Measurements from ENCODE around the gene KCNAB2.
A peak's percentile ranks its signal among the peaks of the same experiment; 100 is the strongest.
"Not testable (repeated sequence)": the region's sequence is repeated elsewhere in the genome, so short reads cannot be mapped to it uniquely, and the experiment has no call there.

KCNAB2 gene

DNA sequence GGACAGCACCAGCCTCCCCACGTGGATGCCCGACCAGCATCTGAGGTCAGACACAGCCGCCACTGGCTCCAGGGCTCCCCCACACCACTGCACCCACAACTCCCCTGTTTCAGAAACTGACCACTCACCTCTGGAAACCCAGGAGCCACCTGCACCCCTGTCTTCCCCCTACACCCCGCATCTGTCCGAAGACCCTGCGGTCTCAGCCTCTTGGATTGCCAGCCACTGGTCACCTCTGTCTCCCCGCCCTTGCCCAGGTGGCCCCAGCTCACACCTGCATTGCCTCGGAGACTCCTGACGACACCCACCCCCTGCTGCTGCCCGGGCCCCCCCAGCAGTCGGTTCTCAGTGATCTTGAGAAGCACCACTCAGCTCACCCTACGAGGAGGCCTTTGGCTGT, 32.2 kb upstream of the KCNAB2 start:
- no peaks in the 10 kb centered on the region for H3K27me3 ChIP-seq (ENCODE audit: control insufficient read depth, insufficient read depth, low read length)
- no peak overlapping the region for H3K4me3 ChIP-seq (ENCODE audit: low read length)
- H3K4me1 ChIP-seq (ENCODE audit: control insufficient read depth, insufficient read depth, low read length), result no peaks in the 10 kb centered on the region
- no peaks in the 10 kb centered on the region for H3K36me3 ChIP-seq (ENCODE audit: control insufficient read depth, insufficient read depth, low read length)
- no peak overlapping the region for H3K9ac ChIP-seq (ENCODE audit: low read length)
- no peak overlapping the region for H3K27ac ChIP-seq (ENCODE audit: low read depth, low read length)

DNA sequence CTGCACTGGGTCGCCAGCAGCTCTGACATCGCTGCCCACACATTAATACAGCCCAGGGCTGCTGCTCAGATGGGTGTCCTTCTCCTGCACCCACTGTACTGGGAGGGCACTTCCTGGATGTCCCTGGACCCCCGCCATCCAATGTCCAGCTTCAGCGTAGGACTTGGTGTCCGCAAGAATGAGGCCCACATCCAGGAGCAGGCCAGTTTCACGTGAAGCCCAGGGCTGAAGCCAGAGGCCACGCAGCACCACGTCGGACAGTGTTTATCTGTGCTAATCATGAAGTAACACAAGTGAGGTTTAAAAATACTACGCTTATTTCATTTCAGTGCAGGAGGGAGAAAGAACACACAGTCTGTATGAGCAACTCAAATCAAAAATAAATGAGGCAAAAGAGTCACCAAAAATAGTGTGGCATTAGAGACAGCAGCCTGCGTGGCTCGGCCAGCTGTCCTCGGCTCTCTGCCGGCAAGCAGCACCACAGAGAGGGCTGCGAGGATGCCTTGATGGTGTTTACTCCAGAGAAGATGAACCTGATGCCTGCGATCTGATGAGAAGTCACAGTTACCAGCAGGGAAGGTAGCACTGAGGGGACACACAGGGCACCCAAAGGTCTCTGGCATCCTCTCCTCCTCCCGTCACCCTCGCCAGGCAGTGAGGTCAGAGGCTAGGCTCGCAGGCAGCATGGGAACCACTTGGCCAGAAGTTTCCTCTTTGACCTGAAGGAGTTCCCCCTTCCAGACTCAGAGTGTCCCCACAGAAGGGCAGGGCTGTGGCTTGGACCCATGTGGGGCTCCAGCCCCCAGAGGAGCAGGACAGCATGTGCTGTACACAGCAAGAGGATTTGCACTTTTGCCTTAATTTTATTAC, 31.3 kb upstream of the KCNAB2 start:
- H3K9ac ChIP-seq (ENCODE audit: low read length), result no peak overlapping the region
- H3K4me1 ChIP-seq (ENCODE audit: control insufficient read depth, insufficient read depth, low read length), result no peaks in the 10 kb centered on the region
- no peak overlapping the region for H3K4me3 ChIP-seq (ENCODE audit: low read length)
- H3K27me3 ChIP-seq (ENCODE audit: control insufficient read depth, insufficient read depth, low read length), result no peaks in the 10 kb centered on the region
- no peak overlapping the region for H3K27ac ChIP-seq (ENCODE audit: low read depth, low read length)
- no peaks in the 10 kb centered on the region for H3K36me3 ChIP-seq (ENCODE audit: control insufficient read depth, insufficient read depth, low read length)

DNA sequence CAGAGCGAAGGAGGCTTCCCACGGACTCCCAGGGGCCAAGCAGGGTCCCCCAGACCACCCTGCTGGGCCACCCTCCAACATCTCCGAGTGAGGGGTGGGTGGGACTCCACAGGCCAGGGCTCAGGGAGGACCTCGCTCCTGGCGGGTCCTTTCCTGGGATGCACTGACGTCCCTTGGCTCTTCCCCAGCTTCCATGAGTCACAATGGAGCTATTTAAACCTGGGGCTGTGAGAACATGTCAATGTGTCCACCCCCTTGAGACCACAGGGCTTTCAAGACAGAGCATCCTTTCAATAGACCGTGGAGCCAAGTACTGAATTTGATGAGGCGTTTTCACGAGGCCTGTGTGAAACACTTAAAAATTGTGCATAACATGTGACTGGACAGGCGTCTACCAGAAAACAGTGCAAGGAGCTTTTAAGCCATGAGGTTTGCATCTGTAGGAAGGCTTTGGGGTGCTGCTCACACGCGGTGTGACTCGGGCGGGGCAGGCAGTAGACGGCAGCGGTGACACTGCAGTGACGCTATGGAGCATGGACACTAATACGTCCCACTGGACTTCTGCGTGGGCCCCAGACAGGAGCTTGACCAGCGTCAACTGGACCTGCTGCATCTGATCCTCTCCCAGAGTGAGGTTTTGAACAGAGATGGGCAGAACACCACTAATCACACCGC, 29.4 kb upstream of the KCNAB2 start:
- no peak overlapping the region for H3K4me3 ChIP-seq (ENCODE audit: low read length)
- no peaks in the 10 kb centered on the region for H3K27me3 ChIP-seq (ENCODE audit: control insufficient read depth, insufficient read depth, low read length)
- no peaks in the 10 kb centered on the region for H3K4me1 ChIP-seq (ENCODE audit: control insufficient read depth, insufficient read depth, low read length)
- no peak overlapping the region for H3K27ac ChIP-seq (ENCODE audit: low read depth, low read length)
- H3K36me3 ChIP-seq (ENCODE audit: control insufficient read depth, insufficient read depth, low read length), result no peaks in the 10 kb centered on the region
- no peak overlapping the region for H3K9ac ChIP-seq (ENCODE audit: low read length)

DNA sequence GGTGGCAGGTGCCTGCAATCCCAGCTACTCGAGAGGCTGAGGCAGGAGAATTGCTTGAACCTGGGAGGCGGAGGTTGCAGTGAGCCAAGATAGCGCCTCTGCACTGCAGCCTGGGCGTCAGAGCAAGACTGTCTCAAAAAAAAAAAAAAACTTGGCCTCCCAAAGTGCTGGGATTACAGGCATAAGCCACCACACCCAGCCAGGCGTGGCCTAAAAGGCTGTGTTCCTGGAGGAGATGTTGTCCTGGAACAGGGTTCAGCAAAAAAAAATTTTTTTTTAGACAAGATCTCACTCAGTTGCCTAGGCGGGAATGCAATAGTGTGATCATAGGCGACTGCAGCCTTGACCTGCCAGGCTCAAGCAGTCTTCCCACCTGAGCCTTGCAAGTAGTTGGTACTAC, 28.0 kb upstream of the KCNAB2 start:
- H3K27me3 ChIP-seq (ENCODE audit: control insufficient read depth, insufficient read depth, low read length); H3K4me1 ChIP-seq (ENCODE audit: control insufficient read depth, insufficient read depth, low read length); H3K36me3 ChIP-seq (ENCODE audit: control insufficient read depth, insufficient read depth, low read length); H3K4me3 ChIP-seq (ENCODE audit: low read length); H3K9ac ChIP-seq (ENCODE audit: low read length); H3K27ac ChIP-seq (ENCODE audit: low read depth, low read length): not testable (repeated sequence)

DNA sequence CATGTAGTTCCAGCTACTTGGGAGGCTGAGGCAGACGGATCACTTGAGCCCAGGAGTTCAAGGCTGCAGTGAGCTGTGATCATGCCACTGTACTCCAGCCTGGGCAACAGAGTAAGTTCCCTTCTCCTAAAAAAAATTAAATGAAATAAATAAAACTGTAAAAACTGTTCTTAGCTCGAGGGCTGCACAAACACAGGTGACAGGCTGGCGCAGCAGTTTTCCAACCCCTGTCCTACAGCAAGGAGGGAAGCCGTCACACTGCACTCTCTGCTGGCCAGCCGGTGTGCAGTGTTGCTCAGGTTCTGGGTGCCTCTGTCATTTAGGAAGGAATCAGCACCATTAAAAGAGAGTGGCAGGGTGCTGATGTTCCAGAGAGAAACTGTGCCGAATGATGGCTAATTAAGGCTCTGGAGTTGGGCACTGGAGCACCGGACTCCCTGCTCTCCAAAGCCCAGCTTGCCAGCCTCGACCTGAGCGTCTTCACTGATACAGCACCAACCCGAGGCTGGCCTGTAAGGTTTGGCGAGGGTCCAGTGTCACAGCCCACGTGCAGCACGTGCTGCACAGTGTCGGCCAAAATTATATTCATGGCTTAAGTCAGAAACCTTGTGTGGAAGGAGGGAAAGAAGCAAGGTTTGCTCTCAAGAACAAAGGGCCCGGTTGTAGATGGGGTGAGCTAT, 26.4 kb upstream of the KCNAB2 start:
- H3K4me3 ChIP-seq (ENCODE audit: low read length), result no peak overlapping the region
- no peak overlapping the region for H3K27ac ChIP-seq (ENCODE audit: low read depth, low read length)
- H3K27me3 ChIP-seq (ENCODE audit: control insufficient read depth, insufficient read depth, low read length), result no peaks in the 10 kb centered on the region
- no peak overlapping the region for H3K9ac ChIP-seq (ENCODE audit: low read length)
- no peaks in the 10 kb centered on the region for H3K36me3 ChIP-seq (ENCODE audit: control insufficient read depth, insufficient read depth, low read length)
- H3K4me1 ChIP-seq (ENCODE audit: control insufficient read depth, insufficient read depth, low read length), result no peaks in the 10 kb centered on the region

DNA sequence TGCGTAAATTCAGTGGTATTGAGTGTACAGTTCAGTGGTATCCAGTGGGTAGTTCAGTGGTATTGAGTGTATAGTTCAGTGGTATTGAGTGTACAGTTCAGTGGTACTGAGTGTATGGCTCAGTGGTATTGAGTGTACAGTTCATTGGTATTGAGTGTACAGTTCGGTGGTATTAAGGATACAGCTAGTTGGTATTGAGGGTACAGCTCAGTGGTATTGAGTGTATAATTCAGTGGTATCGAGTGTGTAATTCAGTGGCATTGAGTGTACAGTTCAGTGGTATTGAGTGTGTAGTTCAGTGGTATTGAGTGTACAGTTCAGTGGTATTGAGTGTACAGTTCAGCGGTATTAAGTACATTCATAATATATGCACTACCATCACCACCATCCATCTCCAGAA, 23.5 kb upstream of the KCNAB2 start:
- H3K9ac ChIP-seq (ENCODE audit: low read length), result no peak overlapping the region
- no peaks in the 10 kb centered on the region for H3K36me3 ChIP-seq (ENCODE audit: control insufficient read depth, insufficient read depth, low read length)
- no peaks in the 10 kb centered on the region for H3K27me3 ChIP-seq (ENCODE audit: control insufficient read depth, insufficient read depth, low read length)
- H3K4me1 ChIP-seq (ENCODE audit: control insufficient read depth, insufficient read depth, low read length), result no peaks in the 10 kb centered on the region
- no peak overlapping the region for H3K27ac ChIP-seq (ENCODE audit: low read depth, low read length)
- no peak overlapping the region for H3K4me3 ChIP-seq (ENCODE audit: low read length)

DNA sequence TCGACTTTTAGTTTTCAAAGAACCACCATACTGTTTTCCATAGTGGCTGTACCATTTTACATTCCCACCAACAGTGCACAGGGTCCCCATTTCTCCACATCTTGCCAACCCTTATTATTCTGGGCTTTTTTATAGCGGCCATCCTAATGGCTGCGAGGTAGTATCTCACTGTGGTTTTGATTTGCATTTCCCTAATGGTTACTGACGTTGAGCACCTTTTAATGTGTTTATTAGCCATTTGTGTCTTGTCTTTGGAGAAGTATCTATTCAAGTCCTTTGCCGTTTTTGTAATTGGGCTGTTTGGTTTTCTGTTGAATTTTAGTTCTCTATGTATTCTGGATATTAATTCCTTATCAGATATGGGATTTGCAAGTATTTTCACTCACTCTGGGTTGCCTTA, 22.3 kb upstream of the KCNAB2 start:
- H3K36me3 ChIP-seq (ENCODE audit: control insufficient read depth, insufficient read depth, low read length), result no peaks in the 10 kb centered on the region
- no peak overlapping the region for H3K9ac ChIP-seq (ENCODE audit: low read length)
- no peak overlapping the region for H3K4me3 ChIP-seq (ENCODE audit: low read length)
- H3K27ac ChIP-seq (ENCODE audit: low read depth, low read length), result no peak overlapping the region
- H3K4me1 ChIP-seq (ENCODE audit: control insufficient read depth, insufficient read depth, low read length), result no peaks in the 10 kb centered on the region
- no peaks in the 10 kb centered on the region for H3K27me3 ChIP-seq (ENCODE audit: control insufficient read depth, insufficient read depth, low read length)

DNA sequence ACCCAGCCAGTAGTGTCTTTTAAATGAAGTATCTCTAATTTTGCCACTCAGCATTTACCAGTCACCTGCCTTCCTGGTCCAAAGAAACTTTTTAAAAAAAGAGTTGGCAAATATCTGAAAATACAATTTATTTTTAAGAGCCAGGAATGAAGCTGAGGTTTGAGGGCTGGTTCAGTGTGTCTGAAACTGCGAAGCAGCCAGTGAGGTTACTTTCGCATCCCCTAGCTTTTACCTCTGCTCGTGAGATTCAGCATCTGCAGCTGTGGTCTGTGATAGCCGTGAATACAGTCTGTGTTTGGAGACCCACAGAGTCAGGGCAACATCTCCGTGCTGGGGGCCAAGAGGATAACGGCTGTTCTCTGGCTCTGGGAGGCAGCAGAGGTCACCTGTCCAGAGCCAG, 21.3 kb upstream of the KCNAB2 start:
- Histone ChIP-seq H3K4me1 (ENCODE audit: control insufficient read depth, insufficient read depth, low read length) (no peaks in the 10 kb centered on the region), H3K27ac (ENCODE audit: low read depth, low read length) (no peak overlapping the region), H3K4me3 (ENCODE audit: low read length) (no peak overlapping the region), H3K36me3 (ENCODE audit: control insufficient read depth, insufficient read depth, low read length) (no peaks in the 10 kb centered on the region), H3K27me3 (ENCODE audit: control insufficient read depth, insufficient read depth, low read length) (no peaks in the 10 kb centered on the region), H3K9ac (ENCODE audit: low read length) (no peak overlapping the region)

DNA sequence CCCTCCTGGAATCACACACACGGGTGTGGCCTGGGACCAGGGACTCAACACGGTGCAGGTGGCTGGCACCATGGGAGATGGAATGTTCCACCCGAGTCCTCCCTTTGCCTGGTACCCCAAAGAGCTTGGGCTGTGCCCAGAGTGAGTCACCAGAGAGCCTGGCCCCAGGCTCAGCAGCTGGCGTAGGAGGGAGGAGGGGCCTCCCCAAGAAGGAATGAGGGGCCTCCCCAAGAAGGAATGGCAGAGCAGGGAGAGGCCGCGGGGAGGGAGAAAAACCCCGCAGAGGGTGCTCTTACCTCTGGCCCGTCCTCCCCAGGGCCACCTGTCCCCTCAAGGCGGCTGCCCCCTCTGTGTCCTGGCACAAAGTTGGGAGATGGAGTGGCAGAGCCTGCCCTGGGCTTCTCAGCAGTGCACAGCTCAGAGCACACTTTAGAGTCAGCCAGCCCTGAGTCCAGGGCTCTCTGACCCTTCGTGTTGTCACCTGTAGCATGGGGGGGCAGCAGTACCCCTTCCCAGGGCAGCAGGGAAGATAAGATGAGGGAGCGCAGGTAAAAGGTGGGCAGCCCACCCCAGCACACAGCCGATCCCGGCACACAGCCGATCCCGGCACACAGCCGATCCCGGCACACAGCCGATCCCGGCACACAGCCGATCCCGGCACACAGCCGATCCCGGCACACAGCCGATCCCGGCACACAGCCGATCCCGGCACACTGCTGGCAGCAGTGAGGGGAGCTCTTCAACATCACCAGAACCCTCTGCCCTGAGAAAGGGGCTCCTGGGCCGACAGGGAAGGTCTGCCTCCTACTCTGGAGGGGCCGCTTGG, 20.2 kb upstream of the KCNAB2 start:
- peak overlapping the region; percentile 58 for H3K4me3 ChIP-seq (ENCODE audit: low read length)
- no peaks in the 10 kb centered on the region for H3K27me3 ChIP-seq (ENCODE audit: control insufficient read depth, insufficient read depth, low read length)
- no peaks in the 10 kb centered on the region for H3K4me1 ChIP-seq (ENCODE audit: control insufficient read depth, insufficient read depth, low read length)
- no peak overlapping the region for H3K27ac ChIP-seq (ENCODE audit: low read depth, low read length)
- H3K9ac ChIP-seq (ENCODE audit: low read length), result no peak overlapping the region
- no peaks in the 10 kb centered on the region for H3K36me3 ChIP-seq (ENCODE audit: control insufficient read depth, insufficient read depth, low read length)

DNA sequence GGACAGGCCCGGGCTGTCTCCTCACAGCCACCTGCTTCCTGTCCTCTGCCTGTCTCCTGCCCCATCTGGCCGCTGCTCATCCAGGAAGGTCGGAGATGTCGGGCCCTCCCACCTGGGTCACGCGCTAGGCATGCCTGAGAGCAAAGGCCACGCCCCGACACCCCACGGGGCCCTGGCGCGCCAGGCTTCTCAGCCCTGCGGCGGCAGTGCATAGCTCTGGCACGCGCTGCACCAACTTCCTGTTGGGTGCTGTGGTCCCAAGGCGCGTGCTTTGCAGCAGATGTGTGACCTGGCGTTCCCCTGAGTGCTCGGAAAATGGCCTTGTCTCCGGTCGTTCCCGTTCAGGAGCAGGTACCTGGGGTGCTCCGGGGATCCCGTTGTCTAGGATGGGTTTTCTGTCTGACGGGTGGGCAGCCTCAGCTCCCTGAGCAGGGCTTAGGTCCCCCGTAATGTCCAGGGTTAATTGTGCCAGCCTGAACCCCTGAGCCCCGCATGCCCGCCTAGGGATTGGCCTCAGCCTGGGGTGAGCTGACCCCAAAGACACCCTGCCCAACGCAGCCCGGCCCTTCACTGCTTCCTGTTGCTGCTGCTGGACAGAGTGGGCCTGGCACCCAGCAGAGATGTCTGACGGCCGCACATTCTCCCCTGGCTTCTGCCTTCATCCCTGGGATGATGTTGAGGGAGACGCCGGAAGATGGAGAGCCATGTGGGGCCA, 19.4 kb upstream of the KCNAB2 start:
- Histone ChIP-seq H3K4me1 (ENCODE audit: control insufficient read depth, insufficient read depth, low read length) (no peaks in the 10 kb centered on the region), H3K27me3 (ENCODE audit: control insufficient read depth, insufficient read depth, low read length) (no peaks in the 10 kb centered on the region), H3K9ac (ENCODE audit: low read length) (no peak overlapping the region), H3K36me3 (ENCODE audit: control insufficient read depth, insufficient read depth, low read length) (no peaks in the 10 kb centered on the region), H3K27ac (ENCODE audit: low read depth, low read length) (no peak overlapping the region), H3K4me3 (ENCODE audit: low read length) (peak overlapping the region; percentile 58)

DNA sequence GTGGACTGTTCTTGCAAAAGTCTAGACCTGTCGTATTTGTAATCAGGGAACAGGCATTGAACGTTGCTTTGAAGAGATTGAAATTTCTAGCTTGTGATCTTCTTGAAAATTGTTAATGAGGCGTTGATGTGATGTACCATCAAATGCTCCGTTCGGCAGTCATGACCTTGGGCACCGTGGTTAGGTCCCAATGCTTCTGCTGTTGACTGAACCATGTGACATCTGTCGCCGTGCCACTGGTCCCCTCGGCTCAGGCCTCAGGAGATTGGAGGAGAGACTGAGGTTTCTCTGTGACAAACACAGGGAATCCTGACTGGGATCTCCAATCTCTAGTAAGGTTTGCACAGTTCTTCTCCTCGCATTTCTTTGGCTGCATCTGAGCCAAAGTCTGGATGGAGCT, 18.1 kb upstream of the KCNAB2 start:
- Histone ChIP-seq H3K36me3 (ENCODE audit: control insufficient read depth, insufficient read depth, low read length) (no peaks in the 10 kb centered on the region), H3K4me3 (ENCODE audit: low read length) (peak overlapping the region; percentile 58), H3K27me3 (ENCODE audit: control insufficient read depth, insufficient read depth, low read length) (no peaks in the 10 kb centered on the region), H3K27ac (ENCODE audit: low read depth, low read length) (no peak overlapping the region), H3K9ac (ENCODE audit: low read length) (no peak overlapping the region), H3K4me1 (ENCODE audit: control insufficient read depth, insufficient read depth, low read length) (no peaks in the 10 kb centered on the region)
